Gastroesophageal sphincter (tissue), 3 donors: ENCODE measurements around the gene SLX9.

Experiments used
- CTCF ChIP-seq, 4 experiments: fragments of 200-600 bp in 2 of 4; fragments of 450-650 bp in 2 of 4; sonication (generic) in 1 of 4; IDR thresholded peaks; one replicate each; pipeline ENCODE4 v1.5.1; 2017 to 2019; ENCODE audit warnings: antibody characterized with exemption in 4 of 4, mild to moderate bottlenecking in 2 of 4, moderate library complexity in 2 of 4
- POLR2A ChIP-seq, 2 donors: fragments of 450-650 bp; IDR thresholded peaks; one replicate each; pipeline ENCODE4 v1.6.1; 2017; ENCODE audit warnings: antibody characterized with exemption in 2 of 2, mild to moderate bottlenecking in 2 of 2, moderate library complexity in 1 of 2
- POLR2AphosphoS5 ChIP-seq: sonication (generic); formaldehyde crosslinking; IDR thresholded peaks from one replicate; pipeline ENCODE4 v1.6.1; 2017; ENCODE audit warnings: antibody characterized with exemption

GRCh38 chr21:44962403-44962966 lies 22.7 kb downstream of the SLX9 start:
- TF ChIP-seq POLR2A (IDR thresholded peaks at IDR 0.05) (no peak), CTCF (IDR thresholded peaks at IDR 0.05) (no peak), POLR2AphosphoS5 (peak; percentile 97)
